ENCODE results near the gene MLKL. TPM values are rescaled to one million over a fixed set of nuclear protein-coding genes. Genes with fewer than 3 reads are reported as not detected.

Gene MLKL
- total RNA-seq, 1 donor from 2014 or later = 0.82 TPM

Other genes starting within 250 kb of the MLKL start
- gene GLG1, start 93.7 kb downstream of the MLKL start, total RNA-seq = 64.8 TPM
- gene RFWD3, start 34.0 kb downstream of the MLKL start, total RNA-seq = 9.8 TPM
- 0.41 TPM for gene FA2H, start 74.0 kb upstream of the MLKL start, total RNA-seq